ENCODE results near the gene FBXW9. TPM values are rescaled to one million over a fixed set of nuclear protein-coding genes. Genes with fewer than 3 reads are reported as not detected.

FBXW9 gene
- total and polyA plus RNA-seq, 2 of the 13 experiments (the other 11 are each of a cell fraction or from before 2014, with no cell fraction given): 5.7 to 6.1 TPM

- TF ChIP-seq ZBTB26 (CRISPR knock-in tag; IDR thresholded peaks at IDR 0.05; ENCODE audit: borderline replicate concordance) (0 out of 2 replicates have a peak, but pooled peaks have one; percentile 47), ZNF382 (CRISPR knock-in tag; IDR thresholded peaks at IDR 0.05; ENCODE audit: borderline replicate concordance) (no peak), NFKBIZ (CRISPR knock-in tag; IDR thresholded peaks at IDR 0.05) (no peak), ZNF335 (CRISPR knock-in tag; IDR thresholded peaks at IDR 0.05) (no peak), TBX2 (CRISPR knock-in tag; IDR thresholded peaks at IDR 0.05; ENCODE audit: borderline replicate concordance) (no peak; the same call in 1 of the 2 replicates), HMGA1 (CRISPR knock-in tag; conservative IDR thresholded peaks at IDR 0.05) (no peak), TBX3 (IDR thresholded peaks at IDR 0.05; ENCODE audit: borderline replicate concordance) (peak; percentile 49; the same call in 1 of the 2 replicates), POGZ (CRISPR knock-in tag; IDR thresholded peaks at IDR 0.05) (no peak), ZBTB40 (IDR thresholded peaks at IDR 0.05) (no peak), ZBTB40 (CRISPR knock-in tag; IDR thresholded peaks at IDR 0.05) (peak; percentile 17; the same call in 1 of the 2 replicates), IKZF1 (IDR thresholded peaks at IDR 0.05) (no peak), ZNF614 (CRISPR knock-in tag; IDR thresholded peaks at IDR 0.05; ENCODE audit: borderline replicate concordance) (peak; percentile 32; the same call in 1 of the 2 replicates), ZNF549 (CRISPR knock-in tag; IDR thresholded peaks at IDR 0.05) (no peak), THRA (CRISPR knock-in tag; IDR thresholded peaks at IDR 0.05; ENCODE audit: borderline replicate concordance) (peak; percentile 36; the same call in 1 of the 2 replicates), SPEN (CRISPR knock-in tag; IDR thresholded peaks at IDR 0.05; ENCODE audit: low read depth) (peak; percentile 91), ZMYM3 (CRISPR knock-in tag; IDR thresholded peaks at IDR 0.05) (no peak), RBM22 (optimal IDR thresholded peaks at IDR 0.05; ENCODE audit: low read length) (no peak), MZF1 (CRISPR knock-in tag; IDR thresholded peaks at IDR 0.05; ENCODE audit: borderline replicate concordance) (no peak), GLI4 (CRISPR knock-in tag; IDR thresholded peaks at IDR 0.05; ENCODE audit: borderline replicate concordance) (no peak)
Measured at GRCh38 chr19:12722566-12723380, 26.3 kb upstream of the FBXW9 start (continued).
